Neural cell (in vitro differentiated cells): ENCODE data around the gene COL6A3. TPM values are rescaled to one million over a fixed set of nuclear protein-coding genes. Genes with fewer than 3 reads are reported as not detected.

ENCODE experiments used
- H2AFZ ChIP-seq: fragments of 200-600, 300-800 bp; sonication (generic), shearing (Covaris generic); 2 replicates; pipeline ENCODE4 v1.6.0; 2014; ENCODE audit warnings: low read depth, mild to moderate bottlenecking, antibody characterized with exemption, low read length, moderate library complexity
- H3F3A ChIP-seq: fragments of 200-600 bp; shearing (Covaris generic); 2 replicates; pipeline ENCODE4 v1.6.1; 2016; ENCODE audit warnings: mild to moderate bottlenecking, moderate library complexity, mixed read lengths, antibody characterized with exemption, low read length; ENCODE audit not compliant: insufficient read depth, poor library complexity, severe bottlenecking
- H3K27ac ChIP-seq: fragments of 200-600, 300-800 bp; sonication (generic), shearing (Covaris generic); 2 replicates; pipeline ENCODE4 v1.5.1; 2014; ENCODE audit warnings: mild to moderate bottlenecking, low read length, moderate library complexity
- H3K27me3 ChIP-seq: fragments of 300-800, 200-600 bp; sonication (generic), shearing (Covaris generic); 2 replicates; pipeline ENCODE4 v1.6.0; 2014; ENCODE audit warnings: mild to moderate bottlenecking, low read depth, low read length, moderate library complexity; ENCODE audit not compliant: insufficient read depth
- H3K36me3 ChIP-seq: fragments of 300-800, 200-600 bp; sonication (generic), shearing (Covaris generic); 2 replicates; pipeline ENCODE4 v1.5.1; 2014; ENCODE audit warnings: mild to moderate bottlenecking, antibody characterized with exemption, low read length, moderate library complexity; ENCODE audit not compliant: insufficient read depth
- H3K4me2 ChIP-seq: fragments of 300-800, 200-600 bp; sonication (generic), shearing (Covaris generic); 2 replicates; pipeline ENCODE4 v1.6.0; 2014; ENCODE audit warnings: mild to moderate bottlenecking, low read length
- H3K4me3 ChIP-seq: fragments of 300-800, 200-600 bp; sonication (generic), shearing (Covaris generic); 2 replicates; pipeline ENCODE4 v1.5.1; 2014; ENCODE audit warnings: mild to moderate bottlenecking, low read length, moderate library complexity
- H3K79me2 ChIP-seq: fragments of 200-600 bp; shearing (Covaris generic); replicated peaks from 2 replicates; pipeline ENCODE4 v1.6.0; 2014; ENCODE audit warnings: mild to moderate bottlenecking, low read length, moderate library complexity; ENCODE audit not compliant: insufficient read depth
- H3K9ac ChIP-seq: fragments of 300-800, 200-600 bp; sonication (generic), shearing (Covaris generic); 2 replicates; pipeline ENCODE4 v1.6.1; 2016; ENCODE audit warnings: mild to moderate bottlenecking, low read length, mixed read lengths
- H3K9me2 ChIP-seq: fragments of 200-600 bp; shearing (Covaris generic); 2 replicates; pipeline ENCODE4 v1.6.1; 2016; ENCODE audit warnings: mild to moderate bottlenecking, low read length, mixed read lengths; ENCODE audit not compliant: insufficient read depth
- H3K9me3 ChIP-seq: fragments of 200-600, 300-800 bp; sonication (generic), shearing (Covaris generic); 2 replicates; pipeline ENCODE4 v1.6.1; 2016; ENCODE audit warnings: mild to moderate bottlenecking, mixed run types, low read length, moderate library complexity, mixed read lengths
- H4K20me1 ChIP-seq: fragments of 200-600 bp; shearing (Covaris generic); 2 replicates; pipeline ENCODE4 v1.6.1; 2016; ENCODE audit warnings: mild to moderate bottlenecking, mixed run types; ENCODE audit not compliant: insufficient read depth
- EP300 ChIP-seq: fragments of 450-650 bp; conservative IDR thresholded peaks from 2 replicates; pipeline ENCODE4 v1.6.1; 2014; ENCODE audit warnings: antibody characterized with exemption, mild to moderate bottlenecking, moderate library complexity; ENCODE audit not compliant: poor library complexity, severe bottlenecking
- EZH2 ChIP-seq: fragments of 200-600, 300-800 bp; shearing (Covaris generic), sonication (generic); IDR thresholded peaks from 2 replicates; pipeline ENCODE4 v1.6.1; 2014; ENCODE audit warnings: antibody characterized with exemption, low read length, borderline replicate concordance, mild to moderate bottlenecking; ENCODE audit not compliant: insufficient read depth, poor library complexity, severe bottlenecking
- MXI1 ChIP-seq: fragments of 450-650 bp; conservative IDR thresholded peaks from 2 replicates; pipeline ENCODE4 v1.6.1; 2014; ENCODE audit warnings: antibody characterized with exemption, mild to moderate bottlenecking; ENCODE audit not compliant: poor library complexity, severe bottlenecking
- POLR2AphosphoS5 ChIP-seq: IDR thresholded peaks from 2 replicates; pipeline ENCODE4 v1.6.1; 2012
- RAD21 ChIP-seq: fragments of 450-650 bp; conservative IDR thresholded peaks from 2 replicates; pipeline ENCODE4 v1.6.1; 2014; ENCODE audit warnings: antibody characterized with exemption, mild to moderate bottlenecking, moderate library complexity
- SMC3 ChIP-seq: fragments of 450-650 bp; conservative IDR thresholded peaks from 2 replicates; pipeline ENCODE4 v1.6.1; 2014; ENCODE audit warnings: antibody characterized with exemption, mild to moderate bottlenecking, moderate library complexity; ENCODE audit not compliant: poor library complexity
- TAF1 ChIP-seq: IDR thresholded peaks from 2 replicates; pipeline ENCODE4 v1.6.1; 2012; ENCODE audit warnings: low read depth
- polyA plus RNA-seq: library from polyadenylated mRNA; depleted of rRNA; stranded (reverse); fragments of >200 nt; gene quantifications from 2 replicates; pipeline ENCODE4 v1.2.3, GENCODE V29; 2014
- TF ChIP-seq, protein P1 (sequence below): IDR thresholded peaks from 2 replicates; pipeline ENCODE4 v1.6.1; 2012; ENCODE audit warnings: borderline replicate concordance
- TF ChIP-seq, protein P2 (sequence below): fragments of 450-650 bp; IDR thresholded peaks from 2 replicates; pipeline ENCODE4 v1.5.1; 2014; ENCODE audit warnings: antibody characterized with exemption, mild to moderate bottlenecking, moderate library complexity; ENCODE audit not compliant: poor library complexity, severe bottlenecking

COL6A3 gene
- polyA plus RNA-seq, 1 donor from 2014 or later, result 0.05 TPM

DNA sequence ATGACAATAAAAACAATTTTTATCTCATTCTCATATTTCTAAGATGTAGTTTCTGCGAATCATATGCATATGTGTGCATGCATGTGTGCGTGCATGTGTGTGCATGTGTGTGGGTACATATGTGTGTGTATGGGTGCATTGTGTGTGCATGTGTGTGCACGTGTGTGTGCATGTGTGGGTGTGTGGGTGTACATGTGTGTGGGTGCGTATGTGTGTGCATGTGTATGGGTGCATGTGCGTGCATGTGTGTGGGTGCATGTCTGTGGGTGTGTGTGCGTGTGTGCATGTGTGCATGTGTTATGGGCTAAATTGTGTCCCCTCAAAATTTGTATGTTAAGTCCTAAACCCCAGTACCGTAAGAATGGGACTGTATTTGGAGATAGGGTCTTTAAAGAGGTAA lies 49.3 kb downstream of the COL6A3 start:
- Histone ChIP-seq H3K36me3 (no peaks in the 10 kb centered on the region), H3K27me3 (no peaks in the 10 kb centered on the region), H2AFZ (no peak overlapping the region), H3K4me2 (no peak overlapping the region), H3K9me3 (no peaks in the 10 kb centered on the region), H3K4me3 (no peak overlapping the region), H3F3A (no peaks in the 10 kb centered on the region), H3K79me2 (no peaks in the 10 kb centered on the region), H4K20me1 (no peaks in the 10 kb centered on the region), H3K9me2 (no peaks in the 10 kb centered on the region), H3K27ac (no peak overlapping the region), H3K9ac (no peak overlapping the region)
- TF ChIP-seq, protein P1, sequence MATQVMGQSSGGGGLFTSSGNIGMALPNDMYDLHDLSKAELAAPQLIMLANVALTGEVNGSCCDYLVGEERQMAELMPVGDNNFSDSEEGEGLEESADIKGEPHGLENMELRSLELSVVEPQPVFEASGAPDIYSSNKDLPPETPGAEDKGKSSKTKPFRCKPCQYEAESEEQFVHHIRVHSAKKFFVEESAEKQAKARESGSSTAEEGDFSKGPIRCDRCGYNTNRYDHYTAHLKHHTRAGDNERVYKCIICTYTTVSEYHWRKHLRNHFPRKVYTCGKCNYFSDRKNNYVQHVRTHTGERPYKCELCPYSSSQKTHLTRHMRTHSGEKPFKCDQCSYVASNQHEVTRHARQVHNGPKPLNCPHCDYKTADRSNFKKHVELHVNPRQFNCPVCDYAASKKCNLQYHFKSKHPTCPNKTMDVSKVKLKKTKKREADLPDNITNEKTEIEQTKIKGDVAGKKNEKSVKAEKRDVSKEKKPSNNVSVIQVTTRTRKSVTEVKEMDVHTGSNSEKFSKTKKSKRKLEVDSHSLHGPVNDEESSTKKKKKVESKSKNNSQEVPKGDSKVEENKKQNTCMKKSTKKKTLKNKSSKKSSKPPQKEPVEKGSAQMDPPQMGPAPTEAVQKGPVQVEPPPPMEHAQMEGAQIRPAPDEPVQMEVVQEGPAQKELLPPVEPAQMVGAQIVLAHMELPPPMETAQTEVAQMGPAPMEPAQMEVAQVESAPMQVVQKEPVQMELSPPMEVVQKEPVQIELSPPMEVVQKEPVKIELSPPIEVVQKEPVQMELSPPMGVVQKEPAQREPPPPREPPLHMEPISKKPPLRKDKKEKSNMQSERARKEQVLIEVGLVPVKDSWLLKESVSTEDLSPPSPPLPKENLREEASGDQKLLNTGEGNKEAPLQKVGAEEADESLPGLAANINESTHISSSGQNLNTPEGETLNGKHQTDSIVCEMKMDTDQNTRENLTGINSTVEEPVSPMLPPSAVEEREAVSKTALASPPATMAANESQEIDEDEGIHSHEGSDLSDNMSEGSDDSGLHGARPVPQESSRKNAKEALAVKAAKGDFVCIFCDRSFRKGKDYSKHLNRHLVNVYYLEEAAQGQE, result no peak
- TF ChIP-seq TAF1 (no peak), POLR2AphosphoS5 (no peak), EZH2 (no peak), MXI1 (no peak), EP300 (no peak), SMC3 (no peak), RAD21 (no peak)
- TF ChIP-seq, protein P2, sequence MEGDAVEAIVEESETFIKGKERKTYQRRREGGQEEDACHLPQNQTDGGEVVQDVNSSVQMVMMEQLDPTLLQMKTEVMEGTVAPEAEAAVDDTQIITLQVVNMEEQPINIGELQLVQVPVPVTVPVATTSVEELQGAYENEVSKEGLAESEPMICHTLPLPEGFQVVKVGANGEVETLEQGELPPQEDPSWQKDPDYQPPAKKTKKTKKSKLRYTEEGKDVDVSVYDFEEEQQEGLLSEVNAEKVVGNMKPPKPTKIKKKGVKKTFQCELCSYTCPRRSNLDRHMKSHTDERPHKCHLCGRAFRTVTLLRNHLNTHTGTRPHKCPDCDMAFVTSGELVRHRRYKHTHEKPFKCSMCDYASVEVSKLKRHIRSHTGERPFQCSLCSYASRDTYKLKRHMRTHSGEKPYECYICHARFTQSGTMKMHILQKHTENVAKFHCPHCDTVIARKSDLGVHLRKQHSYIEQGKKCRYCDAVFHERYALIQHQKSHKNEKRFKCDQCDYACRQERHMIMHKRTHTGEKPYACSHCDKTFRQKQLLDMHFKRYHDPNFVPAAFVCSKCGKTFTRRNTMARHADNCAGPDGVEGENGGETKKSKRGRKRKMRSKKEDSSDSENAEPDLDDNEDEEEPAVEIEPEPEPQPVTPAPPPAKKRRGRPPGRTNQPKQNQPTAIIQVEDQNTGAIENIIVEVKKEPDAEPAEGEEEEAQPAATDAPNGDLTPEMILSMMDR, result no peak

DNA sequence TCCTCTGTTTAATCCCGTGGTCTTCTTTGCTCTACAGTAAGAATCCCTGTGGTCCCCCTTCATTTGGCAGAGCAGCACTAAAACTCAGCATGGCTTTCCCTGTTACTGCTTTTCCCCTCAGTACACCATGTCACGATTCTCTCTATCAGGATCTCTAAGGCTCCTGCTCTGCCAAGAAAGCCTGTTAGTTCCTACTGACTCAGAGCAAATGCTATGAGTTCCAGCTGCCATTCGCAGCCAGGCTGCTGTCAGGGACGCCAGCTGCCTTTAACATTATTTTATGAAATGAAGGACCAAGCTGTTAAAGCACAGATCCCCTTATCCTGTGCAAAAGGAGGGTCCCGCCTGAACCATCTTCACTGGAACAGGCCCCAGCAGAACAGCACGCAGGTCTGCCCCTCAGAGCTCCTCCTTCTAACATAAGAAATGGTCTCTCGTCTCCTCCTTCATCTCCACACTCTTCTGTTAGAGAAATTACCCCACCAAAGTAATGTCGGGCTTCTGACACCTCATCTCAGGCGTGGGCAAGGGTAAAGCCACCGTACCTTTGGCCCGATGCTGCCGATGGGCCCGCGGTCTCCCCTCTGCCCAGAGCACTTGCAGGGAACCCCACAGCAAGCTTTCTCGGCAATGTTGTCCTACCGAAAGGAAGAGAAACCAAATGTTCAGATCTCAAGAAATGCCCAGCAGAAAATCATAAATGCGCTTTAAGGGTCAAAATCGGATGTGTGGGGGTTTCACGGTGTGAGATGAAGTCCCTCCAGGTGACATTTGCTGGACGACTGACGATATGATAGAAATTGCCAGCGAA lies 52.6 kb downstream of the COL6A3 start:
- H3K79me2 ChIP-seq, result no peaks in the 10 kb centered on the region
- no peak for TF ChIP-seq SMC3
- TF ChIP-seq MXI1, result no peak
- TF ChIP-seq POLR2AphosphoS5, result no peak
- no peak for TF ChIP-seq RAD21
- TF ChIP-seq, protein P1, result no peak
- TF ChIP-seq, protein P2, result no peak
- TF ChIP-seq TAF1, result no peak
- TF ChIP-seq EP300, result no peak
- no peak for TF ChIP-seq EZH2

More for the DNA sequence above, 52.6 kb downstream of the COL6A3 start:
- H3K27ac ChIP-seq, result no peak overlapping the region
- H3K9me2 ChIP-seq, result no peaks in the 10 kb centered on the region
- no peaks in the 10 kb centered on the region for H4K20me1 ChIP-seq
- H3K9ac ChIP-seq, result no peak overlapping the region
- no peaks in the 10 kb centered on the region for H3F3A ChIP-seq
- no peak overlapping the region for H3K4me2 ChIP-seq
- H3K9me3 ChIP-seq, result no peaks in the 10 kb centered on the region
- H2AFZ ChIP-seq, result no peak overlapping the region
- H3K27me3 ChIP-seq, result no peaks in the 10 kb centered on the region
- H3K36me3 ChIP-seq, result no peaks in the 10 kb centered on the region
- H3K4me3 ChIP-seq, result no peak overlapping the region
